Measurements from ENCODE around the gene IGDCC3.
A peak's percentile ranks its signal among the peaks of the same experiment; 100 is the strongest.

IGDCC3 gene

DNA sequence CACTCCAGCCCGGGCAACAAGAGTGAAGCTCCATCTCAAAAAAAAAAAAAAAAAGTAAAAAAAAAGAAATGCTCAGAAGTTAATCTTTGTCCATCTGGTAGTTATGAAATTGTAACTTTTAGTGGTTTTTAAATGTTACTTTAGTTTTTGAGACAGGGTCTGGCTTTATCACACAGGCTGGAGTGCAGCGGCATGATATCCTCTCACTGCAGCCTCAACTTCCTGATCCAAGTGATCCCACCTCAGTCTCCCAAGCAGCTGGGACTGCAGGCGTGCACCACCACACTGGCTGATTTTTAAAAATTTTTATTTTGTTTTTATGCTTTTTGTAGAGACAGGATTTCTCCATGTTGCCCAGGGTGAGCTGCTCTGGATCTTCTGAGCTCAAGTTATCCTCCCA is 72.0 kb downstream of the IGDCC3 start:
- H3K4me2 ChIP-seq: peak overlapping the region; percentile 63
- H2AFZ ChIP-seq (ENCODE audit: low read depth): no peak overlapping the region
- H3K4me3 ChIP-seq (IDR thresholded peaks at IDR 0.05; ENCODE audit: insufficient read depth, low read depth, low read length): no peak overlapping the region
- no peaks in the 10 kb centered on the region for H3K36me3 ChIP-seq (ENCODE audit: insufficient read depth)
- H4K20me1 ChIP-seq (ENCODE audit: insufficient read depth): no peaks in the 10 kb centered on the region
- no peaks in the 10 kb centered on the region for H3K27me3 ChIP-seq (ENCODE audit: insufficient read depth, low read depth)
- no peak overlapping the region for H3K27ac ChIP-seq
- no peak overlapping the region; the same call in 1 of the 2 replicates for H3K9ac ChIP-seq
- TF ChIP-seq, protein P1, sequence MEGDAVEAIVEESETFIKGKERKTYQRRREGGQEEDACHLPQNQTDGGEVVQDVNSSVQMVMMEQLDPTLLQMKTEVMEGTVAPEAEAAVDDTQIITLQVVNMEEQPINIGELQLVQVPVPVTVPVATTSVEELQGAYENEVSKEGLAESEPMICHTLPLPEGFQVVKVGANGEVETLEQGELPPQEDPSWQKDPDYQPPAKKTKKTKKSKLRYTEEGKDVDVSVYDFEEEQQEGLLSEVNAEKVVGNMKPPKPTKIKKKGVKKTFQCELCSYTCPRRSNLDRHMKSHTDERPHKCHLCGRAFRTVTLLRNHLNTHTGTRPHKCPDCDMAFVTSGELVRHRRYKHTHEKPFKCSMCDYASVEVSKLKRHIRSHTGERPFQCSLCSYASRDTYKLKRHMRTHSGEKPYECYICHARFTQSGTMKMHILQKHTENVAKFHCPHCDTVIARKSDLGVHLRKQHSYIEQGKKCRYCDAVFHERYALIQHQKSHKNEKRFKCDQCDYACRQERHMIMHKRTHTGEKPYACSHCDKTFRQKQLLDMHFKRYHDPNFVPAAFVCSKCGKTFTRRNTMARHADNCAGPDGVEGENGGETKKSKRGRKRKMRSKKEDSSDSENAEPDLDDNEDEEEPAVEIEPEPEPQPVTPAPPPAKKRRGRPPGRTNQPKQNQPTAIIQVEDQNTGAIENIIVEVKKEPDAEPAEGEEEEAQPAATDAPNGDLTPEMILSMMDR (conservative IDR thresholded peaks at IDR 0.05; ENCODE audit: low read depth, low read length): no peak
- no peaks in the 10 kb centered on the region for H3K79me2 ChIP-seq (ENCODE audit: insufficient read depth, low read depth)
- H3K4me1 ChIP-seq (ENCODE audit: low read depth, poor library complexity, severe bottlenecking): peaks cover 23% of the 10 kb centered on the region

DNA sequence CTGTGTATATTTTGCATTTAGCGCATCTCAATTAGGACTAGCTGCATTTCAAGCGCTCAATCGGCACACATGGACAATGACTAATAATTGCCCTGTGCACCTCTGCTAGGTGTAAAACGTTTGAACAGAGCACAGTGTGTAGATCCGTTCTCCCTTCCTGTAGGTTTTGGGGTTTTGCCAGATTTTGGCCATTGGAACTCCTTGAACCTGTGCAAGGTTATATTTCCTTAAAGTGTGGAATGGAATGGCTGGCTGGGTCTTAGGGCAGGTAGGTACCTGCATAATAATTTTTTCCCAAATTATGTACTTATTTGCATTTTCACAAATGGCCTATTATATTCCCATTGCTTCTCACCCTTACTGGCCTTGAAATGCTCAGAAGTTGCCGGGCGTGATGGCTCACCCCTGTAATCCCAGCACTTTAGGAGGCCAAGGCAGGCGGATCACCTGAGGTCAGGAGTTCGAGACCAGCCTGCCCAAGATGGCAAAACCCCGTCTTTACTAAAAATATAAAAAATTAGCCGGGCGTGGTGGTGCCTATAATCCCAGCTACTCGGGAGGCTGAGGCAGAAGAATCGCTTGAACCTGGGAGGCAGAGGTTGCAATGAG is 72.5 kb downstream of the IGDCC3 start:
- Histone ChIP-seq H3K27ac (peak overlapping the region; percentile 94), H3K9ac (peak overlapping the region; percentile 90; the same call in 1 of the 2 replicates), H3K4me2 (peak overlapping the region; percentile 63), H2AFZ (ENCODE audit: low read depth) (no peak overlapping the region), H3K79me2 (ENCODE audit: insufficient read depth, low read depth) (no peaks in the 10 kb centered on the region), H3K36me3 (ENCODE audit: insufficient read depth) (no peaks in the 10 kb centered on the region), H3K4me3 (IDR thresholded peaks at IDR 0.05; ENCODE audit: insufficient read depth, low read depth, low read length) (no peak overlapping the region), H3K27me3 (ENCODE audit: insufficient read depth, low read depth) (no peaks in the 10 kb centered on the region), H4K20me1 (ENCODE audit: insufficient read depth) (no peaks in the 10 kb centered on the region), H3K4me1 (ENCODE audit: low read depth, poor library complexity, severe bottlenecking) (peaks cover 23% of the 10 kb centered on the region)
- TF ChIP-seq, protein P1 (conservative IDR thresholded peaks at IDR 0.05; ENCODE audit: low read depth, low read length): no peak

DNA sequence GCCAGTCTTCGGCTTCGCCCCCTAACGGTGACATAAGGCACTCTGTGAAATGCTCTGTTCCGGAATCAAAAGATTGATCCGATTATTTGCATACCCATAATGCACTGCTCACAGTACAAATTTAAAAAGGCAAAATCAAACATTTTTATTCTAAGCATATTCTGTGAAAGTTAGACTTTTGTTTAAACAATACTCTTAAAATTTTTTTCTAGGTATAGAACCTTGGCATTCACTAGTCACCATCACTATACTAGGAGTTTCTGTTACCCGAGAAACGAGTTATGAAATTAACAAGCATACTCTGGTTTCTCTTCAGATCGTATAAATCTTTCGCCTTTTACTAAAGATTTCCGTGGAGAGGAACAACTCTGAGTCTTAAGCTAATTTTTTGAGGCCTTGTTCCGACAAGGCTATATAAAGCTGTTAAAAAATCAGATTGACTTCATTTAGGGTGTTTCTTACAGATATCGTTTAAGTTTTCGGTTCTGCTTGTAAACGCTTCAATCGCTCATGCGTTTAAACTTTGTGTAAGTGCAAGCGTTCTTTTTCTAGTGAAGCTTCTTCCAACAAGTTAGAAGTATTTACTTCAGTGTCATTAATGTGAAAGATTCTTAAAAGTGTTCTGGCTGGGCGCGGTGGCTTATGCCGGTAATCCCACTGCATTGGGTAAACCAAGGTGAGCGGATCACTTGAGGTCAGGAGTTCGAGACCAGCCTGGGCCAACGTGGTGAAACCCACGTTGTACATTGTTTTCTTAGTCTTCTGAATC is 73.2 kb downstream of the IGDCC3 start, which contains the start of gene RNU5B-1:
TSS of gene RNU5B-1 (plus strand) at position 297 of the 769 bp plus-strand sequence.
- no peaks in the 10 kb centered on the region for H3K27me3 ChIP-seq (ENCODE audit: insufficient read depth, low read depth)
- peak within 1 kb of the TSS; percentile 63 for H3K4me2 ChIP-seq
- H2AFZ ChIP-seq (ENCODE audit: low read depth): peak within 1 kb of the TSS; percentile 80
- H3K36me3 ChIP-seq (ENCODE audit: insufficient read depth): no peaks in the 10 kb centered on the region
- H3K9ac ChIP-seq: peak within 1 kb of the TSS; percentile 90
- H3K79me2 ChIP-seq (ENCODE audit: insufficient read depth, low read depth): no peaks in the 10 kb centered on the region
- H3K4me3 ChIP-seq (IDR thresholded peaks at IDR 0.05; ENCODE audit: insufficient read depth, low read depth, low read length): no peak within 1 kb of the TSS
- H3K27ac ChIP-seq: peak within 1 kb of the TSS; percentile 94
- H3K4me1 ChIP-seq (ENCODE audit: low read depth, poor library complexity, severe bottlenecking): peaks cover 23% of the 10 kb centered on the region
- H4K20me1 ChIP-seq (ENCODE audit: insufficient read depth): no peaks in the 10 kb centered on the region
- TF ChIP-seq, protein P1 (conservative IDR thresholded peaks at IDR 0.05; ENCODE audit: low read depth, low read length): peak; percentile 2; the same call in 1 of the 2 replicates

DNA sequence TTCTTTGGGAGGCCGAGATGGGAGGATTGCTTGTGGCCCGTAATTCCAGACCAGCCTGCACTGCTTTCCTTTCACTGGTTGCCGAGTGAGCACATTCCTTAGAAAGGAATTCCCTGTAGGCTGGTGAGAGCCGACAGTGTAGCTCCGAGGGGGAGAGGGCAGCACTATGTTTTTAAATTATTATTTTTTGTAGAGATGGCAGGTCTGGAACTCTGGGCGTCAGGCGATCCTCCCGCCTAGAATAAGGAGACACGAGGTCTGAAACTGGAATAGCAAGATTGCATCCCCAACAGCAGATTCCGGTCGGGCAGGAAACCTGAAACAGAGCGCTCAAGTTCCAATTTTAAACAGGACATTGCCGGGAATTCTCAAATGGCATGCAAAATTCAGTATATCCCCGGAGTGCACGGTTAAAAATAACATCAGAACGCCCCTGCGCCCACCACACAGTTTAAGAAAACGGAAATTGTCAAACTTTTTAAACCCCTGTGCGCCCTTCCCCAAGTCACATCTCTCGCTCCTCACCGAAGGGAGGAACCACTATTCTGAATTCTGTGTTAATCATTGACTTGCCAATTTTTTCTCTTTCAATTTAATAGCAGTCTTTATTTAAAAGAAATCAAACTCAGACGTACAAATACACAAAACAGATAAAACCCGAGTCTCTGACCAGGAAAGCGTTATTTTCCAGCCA is 74.0 kb downstream of the IGDCC3 start:
- H2AFZ ChIP-seq (ENCODE audit: low read depth): peak overlapping the region; percentile 80
- H3K27ac ChIP-seq: peak overlapping the region; percentile 94
- no peaks in the 10 kb centered on the region for H4K20me1 ChIP-seq (ENCODE audit: insufficient read depth)
- no peaks in the 10 kb centered on the region for H3K27me3 ChIP-seq (ENCODE audit: insufficient read depth, low read depth)
- H3K79me2 ChIP-seq (ENCODE audit: insufficient read depth, low read depth): no peaks in the 10 kb centered on the region
- TF ChIP-seq, protein P1 (conservative IDR thresholded peaks at IDR 0.05; ENCODE audit: low read depth, low read length): peak; percentile 97
- peaks cover 23% of the 10 kb centered on the region for H3K4me1 ChIP-seq (ENCODE audit: low read depth, poor library complexity, severe bottlenecking)
- H3K9ac ChIP-seq: peak overlapping the region; percentile 90
- H3K4me3 ChIP-seq (IDR thresholded peaks at IDR 0.05; ENCODE audit: insufficient read depth, low read depth, low read length): no peak overlapping the region
- no peaks in the 10 kb centered on the region for H3K36me3 ChIP-seq (ENCODE audit: insufficient read depth)
- H3K4me2 ChIP-seq: peak overlapping the region; percentile 63
